HG02623 (cell line): ENCODE data around the gene MTUS2.

Source experiments
- ATAC-seq: cut with Tn5 transposase; IDR thresholded peaks from one replicate; pipeline ENCODE4 v1.9.1; 2021; ENCODE audit warnings: moderate library complexity; ENCODE audit not compliant: unreplicated experiment

Gene MTUS2

DNA sequence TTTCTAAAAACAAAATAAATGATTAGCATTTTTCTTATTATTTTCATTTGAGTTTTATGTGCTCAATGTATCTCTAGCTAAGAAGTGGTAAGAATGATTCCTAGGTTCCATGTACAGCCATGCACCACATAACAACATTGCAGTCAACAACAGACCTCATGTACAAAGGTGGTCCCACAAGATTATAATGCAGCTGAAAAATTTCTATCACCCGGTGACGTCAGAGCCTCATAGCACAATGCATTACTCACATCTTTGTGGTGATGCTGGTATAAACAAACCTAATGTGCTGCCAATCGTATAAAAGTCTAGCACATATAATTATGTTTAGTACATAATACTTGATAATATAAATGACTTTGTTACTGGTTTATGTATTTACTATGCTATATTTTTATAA is 654.9 kb downstream of the MTUS2 start:
- ATAC-seq = no peak

- ATAC-seq = no peak
Measured at GRCh38 chr13:29476046-29476445, 655.9 kb downstream of the MTUS2 start.

DNA sequence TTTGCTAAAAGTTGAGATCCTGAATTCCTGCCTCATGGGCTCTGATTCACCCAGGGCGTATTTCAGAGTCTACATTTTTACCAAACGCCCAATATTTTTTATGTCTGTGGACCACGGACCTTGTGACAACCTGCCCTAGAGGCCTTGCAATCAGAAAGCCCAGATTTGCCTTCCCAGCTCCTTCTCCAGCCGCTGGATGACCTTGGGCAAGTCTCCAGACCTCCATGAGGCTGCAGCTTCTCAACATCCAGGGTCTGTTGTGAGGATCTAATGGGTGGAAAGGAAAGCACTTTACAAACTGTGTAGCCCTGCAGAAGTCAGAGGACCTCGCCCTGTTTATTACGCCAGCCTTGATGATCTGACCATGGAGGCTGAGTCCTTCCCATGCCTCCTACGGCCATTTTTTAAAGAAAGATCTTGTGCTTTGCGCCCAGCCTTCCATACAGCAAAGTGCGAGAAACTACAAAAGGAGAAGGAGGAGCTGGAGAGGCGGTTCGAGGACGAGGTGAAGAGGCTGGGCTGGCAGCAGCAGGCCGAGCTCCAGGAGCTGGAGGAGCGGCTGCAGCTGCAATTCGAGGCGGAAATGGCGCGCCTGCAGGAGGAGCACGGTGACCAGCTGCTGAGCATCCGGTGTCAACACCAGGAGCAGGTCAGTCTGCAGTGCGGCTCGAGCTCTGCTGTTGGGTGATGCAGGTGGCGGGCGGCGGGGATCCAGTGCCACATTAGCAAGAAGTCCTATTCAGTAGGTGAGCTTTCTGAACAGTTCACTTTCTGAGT is 659.8 kb downstream of the MTUS2 start:
- no peak for ATAC-seq

GRCh38 chr13:29480893-29481525 is 660.9 kb downstream of the MTUS2 start:
- ATAC-seq = no peak

DNA sequence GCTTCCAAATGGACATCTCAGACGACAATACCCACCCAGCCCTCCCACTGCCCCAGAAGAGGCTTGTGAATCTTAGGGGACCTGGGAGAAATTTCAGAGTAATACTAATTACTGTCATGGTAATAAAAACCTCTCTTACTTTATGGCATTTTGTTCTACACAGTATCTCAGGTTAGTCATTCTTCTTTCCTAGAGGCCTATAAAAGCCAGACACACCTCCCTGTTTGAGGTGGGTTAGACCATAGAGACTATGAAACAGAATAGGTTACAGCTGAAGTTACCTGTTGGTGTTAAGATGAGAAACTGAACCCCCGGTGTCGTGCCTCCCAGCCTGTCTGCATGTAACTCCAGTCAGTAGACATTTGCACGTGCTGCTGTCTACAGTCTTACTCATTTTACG is 661.5 kb downstream of the MTUS2 start:
- ATAC-seq = no peak

DNA sequence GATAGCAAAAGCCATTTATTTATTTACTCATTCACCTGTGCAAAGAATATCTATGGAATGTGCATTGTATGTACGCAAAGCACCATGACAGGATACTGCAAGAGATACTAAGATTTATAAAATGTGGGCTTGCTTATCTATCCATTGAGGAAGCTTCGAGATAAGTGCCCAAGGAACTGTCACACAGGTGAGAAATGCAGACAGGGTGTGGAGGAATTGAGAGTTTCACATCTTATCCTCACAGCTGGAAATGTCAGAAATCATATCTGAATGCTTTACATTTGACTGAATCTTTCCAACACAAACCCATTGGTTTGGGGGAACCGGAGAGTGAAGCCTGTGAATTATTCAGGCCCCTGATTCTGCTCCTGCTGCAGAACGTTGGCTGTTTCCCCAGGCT is 662.4 kb downstream of the MTUS2 start:
- no peak for ATAC-seq

DNA sequence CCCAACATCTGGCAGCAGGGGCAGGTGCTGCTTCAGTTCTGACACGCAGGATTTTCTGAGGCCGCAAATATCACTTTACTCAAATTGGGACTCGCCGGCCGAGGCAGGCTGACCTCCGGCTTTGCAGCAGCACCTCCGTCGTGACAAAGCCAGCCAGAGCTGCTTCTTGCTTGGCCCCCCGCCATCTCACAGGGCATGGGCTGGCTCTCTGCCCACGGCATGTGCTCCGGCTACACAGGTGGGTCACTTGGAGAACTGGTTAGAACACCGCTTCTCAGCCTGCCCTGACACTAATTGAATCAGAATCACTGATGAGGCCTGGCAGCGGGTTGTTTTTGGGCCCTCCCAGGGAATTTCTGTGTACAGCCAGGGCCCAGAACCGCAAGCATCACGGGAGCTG is 663.1 kb downstream of the MTUS2 start:
- no peak for ATAC-seq

- no peak for ATAC-seq
Measured at GRCh38 chr13:29483623-29484022, 663.5 kb downstream of the MTUS2 start.

- no peak for ATAC-seq
Measured at GRCh38 chr13:29484236-29484635, 664.1 kb downstream of the MTUS2 start.

DNA sequence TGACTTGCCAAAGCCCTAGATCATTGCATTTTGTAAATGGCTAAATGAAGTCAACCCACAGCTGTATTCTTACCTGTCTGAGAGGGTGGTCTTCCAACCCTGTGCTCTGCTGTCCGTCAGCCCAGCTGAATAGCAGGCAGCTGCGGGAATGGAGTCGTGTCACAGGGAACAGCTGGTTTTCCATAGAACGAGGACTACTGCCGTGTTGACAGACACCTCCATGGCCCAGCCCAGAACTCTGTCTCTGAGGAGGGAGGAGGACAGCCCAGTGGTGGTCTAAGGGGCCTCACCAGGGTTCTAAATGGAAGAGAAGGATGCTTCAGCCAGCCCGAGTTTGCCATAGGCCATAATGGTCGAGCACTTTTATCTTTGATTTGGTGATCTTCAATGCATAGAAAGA is 664.7 kb downstream of the MTUS2 start:
- no peak for ATAC-seq

DNA sequence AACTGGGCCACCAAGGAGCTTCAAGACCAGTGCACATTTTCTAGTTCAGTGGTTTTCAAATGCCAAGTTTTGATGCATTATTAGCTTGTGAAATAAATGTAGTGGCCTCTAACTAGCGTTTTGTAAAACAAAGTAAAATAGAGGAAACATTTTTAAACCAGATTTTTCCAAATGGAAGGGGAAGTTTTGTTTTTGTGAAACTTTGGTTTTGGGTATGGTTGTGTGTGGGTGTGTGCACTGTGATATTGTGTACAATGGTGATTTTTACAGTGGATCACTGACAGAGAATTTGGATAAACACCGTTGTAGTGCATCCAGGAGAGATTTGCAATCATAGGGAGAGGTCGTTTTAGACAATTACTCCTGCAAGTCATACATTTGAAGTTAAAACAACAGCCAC is 666.4 kb downstream of the MTUS2 start:
- ATAC-seq = no peak

DNA sequence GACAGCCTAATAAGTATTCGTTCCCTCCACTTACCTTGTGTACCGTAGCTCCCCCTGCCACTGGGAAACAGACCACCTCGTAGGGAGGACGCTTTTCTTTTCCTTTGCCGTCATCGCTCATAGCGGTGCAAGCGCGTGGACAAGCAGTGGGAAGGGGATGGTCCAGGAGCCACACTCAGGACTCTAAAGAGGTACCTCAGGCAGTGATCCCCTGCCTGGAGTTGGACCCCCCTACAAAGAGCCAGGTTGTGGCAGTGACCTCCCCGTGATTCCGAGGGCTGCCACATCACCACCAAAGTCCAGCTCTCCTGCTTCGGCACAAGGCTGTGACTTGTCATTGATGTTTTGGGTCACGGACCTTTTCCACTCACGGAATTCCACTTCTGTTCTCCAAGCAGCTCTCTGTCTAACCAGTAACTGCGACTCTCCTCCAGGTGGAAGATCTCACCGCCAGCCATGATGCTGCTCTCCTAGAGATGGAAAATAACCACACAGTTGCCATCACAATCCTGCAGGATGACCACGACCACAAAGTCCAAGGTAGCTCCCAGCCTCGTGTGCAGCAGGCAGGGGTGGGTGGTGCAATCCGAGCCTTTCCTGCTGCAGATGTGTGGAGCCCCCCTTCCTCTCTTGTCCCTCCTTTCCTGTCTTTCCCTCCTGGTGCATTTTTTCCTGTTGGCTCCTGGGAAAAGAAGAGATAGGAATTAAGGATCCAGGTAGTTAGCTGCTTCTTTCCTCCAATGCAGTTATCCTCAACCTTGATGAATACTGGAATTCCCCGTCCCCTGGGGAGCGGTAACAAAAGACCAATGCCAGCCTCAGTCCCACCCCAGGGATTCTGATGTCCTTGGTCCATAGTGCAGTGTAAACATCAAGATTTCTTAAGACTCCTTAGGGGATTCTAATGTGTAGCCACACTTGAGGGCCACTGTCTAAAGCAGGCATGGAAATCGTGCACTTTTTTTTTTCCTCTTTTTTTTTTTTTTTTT is 667.6 kb downstream of the MTUS2 start:
- ATAC-seq = no peak

DNA sequence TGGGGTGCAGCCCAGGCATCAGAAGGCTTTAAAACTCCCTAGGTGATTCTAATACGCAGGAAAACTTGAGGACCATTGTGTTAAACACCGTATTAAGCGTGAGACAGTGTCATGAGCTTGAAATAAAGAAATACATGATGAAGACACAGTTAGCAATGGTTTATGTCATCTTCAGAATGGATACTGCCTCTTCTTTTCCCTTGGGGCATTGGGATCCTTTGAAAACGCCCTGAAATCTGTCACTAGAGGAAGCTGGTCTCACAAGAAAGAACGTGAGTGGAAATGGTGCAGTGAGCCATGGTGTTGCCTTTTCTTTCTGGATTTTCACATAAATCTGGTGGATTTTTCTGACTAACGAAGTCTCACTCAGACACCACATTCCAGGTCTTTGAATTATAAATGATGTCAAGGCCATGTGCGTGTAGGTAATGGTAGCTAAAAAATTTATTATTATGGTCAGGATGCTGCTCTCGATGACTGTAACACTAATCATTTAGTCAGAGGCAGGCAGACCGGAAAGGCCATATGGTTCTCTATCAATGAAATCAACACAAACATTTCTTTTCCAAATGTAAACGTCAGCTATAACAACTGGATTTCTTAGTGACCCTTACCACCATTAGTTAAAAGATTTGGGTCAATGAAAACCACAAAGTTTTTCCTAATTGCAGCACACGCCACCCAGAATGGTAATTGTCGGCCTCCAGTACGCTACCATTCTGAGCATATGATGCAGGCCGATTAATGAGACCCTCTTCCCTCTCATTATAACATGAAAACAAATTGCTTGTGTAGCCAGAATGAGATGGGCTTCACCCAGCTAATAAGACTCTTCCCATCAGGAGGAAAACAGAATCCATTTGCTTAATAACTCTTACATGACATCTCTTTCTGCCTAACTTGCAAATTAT is 669.8 kb downstream of the MTUS2 start:
- ATAC-seq = no peak

DNA sequence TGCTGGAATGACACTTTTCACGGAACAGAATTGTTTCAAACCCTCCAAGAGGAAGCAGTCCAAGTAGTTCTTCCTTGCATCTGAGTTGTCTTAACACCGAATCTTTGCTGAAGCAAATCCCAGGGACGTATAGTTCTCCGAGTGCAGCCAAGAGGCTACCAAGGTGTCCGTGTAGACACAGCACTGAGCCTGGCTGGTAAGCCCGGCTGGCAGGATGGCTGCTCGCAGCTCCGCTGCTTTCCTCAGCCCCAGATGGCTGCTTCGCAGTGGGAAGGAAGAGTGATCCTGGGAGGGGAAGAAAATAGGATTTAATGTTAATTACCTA is 670.4 kb downstream of the MTUS2 start:
- ATAC-seq = no peak

DNA sequence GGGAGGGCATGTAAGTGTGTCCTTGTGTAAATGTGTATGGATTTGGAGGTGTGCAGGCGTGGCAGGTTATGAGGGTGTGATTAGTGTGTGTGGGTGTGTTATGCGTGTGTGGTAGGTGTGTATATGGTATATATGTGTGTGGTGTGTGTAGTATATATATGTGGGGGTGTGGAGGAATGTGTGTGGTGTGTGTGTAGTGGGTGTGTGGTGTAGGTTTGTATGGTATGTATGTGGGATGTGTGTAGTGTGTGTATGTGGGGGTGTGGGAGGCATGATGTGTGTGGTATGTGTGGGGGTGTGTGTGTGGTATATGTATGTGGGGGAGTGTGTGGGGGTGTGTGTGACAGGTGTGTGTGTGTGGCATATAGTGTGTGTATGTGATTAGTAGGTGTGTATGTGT is 671.1 kb downstream of the MTUS2 start:
- no peak for ATAC-seq

DNA sequence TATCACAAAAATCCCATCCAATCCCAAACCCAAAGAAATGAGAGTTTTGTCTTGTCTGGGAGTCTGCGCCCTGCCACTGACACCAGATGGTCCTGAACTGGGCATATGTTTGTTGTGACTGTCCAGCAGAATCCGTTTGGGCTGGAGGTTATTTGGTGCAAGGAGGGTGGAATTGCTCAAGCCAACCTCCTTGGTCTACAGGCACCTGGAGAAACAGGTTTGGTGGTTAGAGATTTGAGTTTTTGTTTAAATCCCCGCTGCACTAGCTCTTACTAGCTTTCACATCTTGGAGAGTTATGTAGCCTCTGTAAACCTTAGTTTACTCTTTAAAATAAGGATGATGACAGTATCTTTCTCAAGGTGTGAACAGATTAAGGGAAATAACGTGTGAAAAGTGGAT is 673.7 kb downstream of the MTUS2 start:
- no peak for ATAC-seq

GRCh38 chr13:29494520-29494919 is 674.4 kb downstream of the MTUS2 start:
- ATAC-seq = no peak

GRCh38 chr13:29496241-29496712 is 676.1 kb downstream of the MTUS2 start:
- ATAC-seq = no peak

- ATAC-seq = no peak
Measured at GRCh38 chr13:29497137-29497654, 677.1 kb downstream of the MTUS2 start.

- no peak for ATAC-seq
Measured at GRCh38 chr13:29498426-29499040, 678.4 kb downstream of the MTUS2 start.
